HepG2 (cell line): Measurements from ENCODE around the gene SYNC. TPM values are rescaled to one million over a fixed set of nuclear protein-coding genes. Genes with fewer than 3 reads are reported as not detected.

Experiments
- BHLHE40 ChIP-seq: IDR thresholded peaks from 2 replicates; pipeline ENCODE4 v1.6.1; 2011; ENCODE audit warnings: low read length, improper control_type of control experiment
- MTA3 ChIP-seq: sonication (generic); formaldehyde crosslinking; IDR thresholded peaks from 2 replicates; pipeline ENCODE4 v1.4.0; 2020; ENCODE audit warnings: missing genetic modification reagents
- NFE2L2 ChIP-seq: fragments of 150-350 bp; IDR thresholded peaks from 2 replicates; pipeline ENCODE4 v1.6.1; 2014; ENCODE audit warnings: low read length
- NONO ChIP-seq, 2 experiments: fragments of 450-650 bp in 1 of 2; sonication (generic) in 1 of 2; formaldehyde crosslinking in 1 of 2; IDR thresholded peaks in 1 of 2; conservative IDR thresholded peaks in 1 of 2; 2 replicates each; pipeline versions ENCODE4 v1.6.1 to v1.8.0; 2017 to 2022; ENCODE audit warnings: mild to moderate bottlenecking in 1 of 2, missing genetic modification reagents in 1 of 2, moderate library complexity in 1 of 2
- ZFP36L1 ChIP-seq: sonication (generic); formaldehyde crosslinking; IDR thresholded peaks from 2 replicates; pipeline ENCODE4 v1.8.0; 2022; ENCODE audit warnings: mild to moderate bottlenecking, missing genetic modification reagents, moderate library complexity
- ZNF546 ChIP-seq: sonication (generic); formaldehyde crosslinking; conservative IDR thresholded peaks from 2 replicates; pipeline ENCODE4 v1.8.1; 2023; ENCODE audit warnings: mild to moderate bottlenecking, missing genetic modification reagents
- ZNF747 ChIP-seq: sonication (generic); formaldehyde crosslinking; IDR thresholded peaks from 2 replicates; pipeline ENCODE4 v1.8.1; 2023; ENCODE audit warnings: missing genetic modification reagents, mild to moderate bottlenecking, borderline replicate concordance
- ZSCAN21 ChIP-seq: sonication (generic); formaldehyde crosslinking; IDR thresholded peaks from 2 replicates; pipeline ENCODE4 v1.8.0; 2022; ENCODE audit warnings: mild to moderate bottlenecking, missing genetic modification reagents, moderate library complexity, borderline replicate concordance
- polyA plus RNA-seq, 8 experiments: library from polyadenylated mRNA; depleted of rRNA in 3 of 8; stranded (reverse) in 7 of 8; unstranded in 1 of 8; fragments of >200 nt; fragmentation: Illumina TruSeq in 4 of 8; extraction: Trizol in 4 of 8; gene quantifications; 2 replicates each; pipeline versions ENCODE4 v1.2.1 to v1.2.3, GENCODE V29; 2011 to 2016; ENCODE audit warnings: low read depth in 4 of 8, missing spikeins in 1 of 8, mixed read lengths in 1 of 8; ENCODE audit not compliant: insufficient read depth in 1 of 8
- total RNA-seq, 5 experiments: library from RNA; depleted of rRNA; stranded (reverse); fragments of >200 nt; fragmentation: Illumina TruSeq; extraction: Trizol; gene quantifications; 2 replicates each; pipeline ENCODE4 v1.2.3, GENCODE V29; 2016; ENCODE audit warnings: low read depth in 1 of 5
- TF ChIP-seq, protein P1 (sequence below): sonication (generic); formaldehyde crosslinking; IDR thresholded peaks from 2 replicates; pipeline ENCODE4 v1.5.0; 2020; ENCODE audit warnings: mild to moderate bottlenecking, missing genetic modification reagents
- TF ChIP-seq, protein P2 (sequence below): sonication (generic); formaldehyde crosslinking; IDR thresholded peaks from 2 replicates; pipeline ENCODE4 v1.4.0; 2020; ENCODE audit warnings: mild to moderate bottlenecking, missing genetic modification reagents
- TF ChIP-seq, protein P3 (sequence below): sonication (generic); formaldehyde crosslinking; conservative IDR thresholded peaks from 2 replicates; pipeline ENCODE4 v1.4.0; 2020; ENCODE audit warnings: missing genetic modification reagents
- TF ChIP-seq, protein P4 (sequence below): sonication (generic); formaldehyde crosslinking; IDR thresholded peaks from 2 replicates; pipeline ENCODE4 v1.5.1; 2020; ENCODE audit warnings: missing genetic modification reagents, mild to moderate bottlenecking, borderline replicate concordance
- TF ChIP-seq, protein P5 (sequence below): sonication (generic); formaldehyde crosslinking; IDR thresholded peaks from 2 replicates; pipeline ENCODE4 v1.5.1; 2020; ENCODE audit warnings: mild to moderate bottlenecking, missing genetic modification reagents

The SYNC gene
- total and polyA plus RNA-seq, 2 of the 13 experiments (the other 11 are each of a cell fraction or from before 2014, with no cell fraction given): 2.4 to 5.4 TPM

DNA sequence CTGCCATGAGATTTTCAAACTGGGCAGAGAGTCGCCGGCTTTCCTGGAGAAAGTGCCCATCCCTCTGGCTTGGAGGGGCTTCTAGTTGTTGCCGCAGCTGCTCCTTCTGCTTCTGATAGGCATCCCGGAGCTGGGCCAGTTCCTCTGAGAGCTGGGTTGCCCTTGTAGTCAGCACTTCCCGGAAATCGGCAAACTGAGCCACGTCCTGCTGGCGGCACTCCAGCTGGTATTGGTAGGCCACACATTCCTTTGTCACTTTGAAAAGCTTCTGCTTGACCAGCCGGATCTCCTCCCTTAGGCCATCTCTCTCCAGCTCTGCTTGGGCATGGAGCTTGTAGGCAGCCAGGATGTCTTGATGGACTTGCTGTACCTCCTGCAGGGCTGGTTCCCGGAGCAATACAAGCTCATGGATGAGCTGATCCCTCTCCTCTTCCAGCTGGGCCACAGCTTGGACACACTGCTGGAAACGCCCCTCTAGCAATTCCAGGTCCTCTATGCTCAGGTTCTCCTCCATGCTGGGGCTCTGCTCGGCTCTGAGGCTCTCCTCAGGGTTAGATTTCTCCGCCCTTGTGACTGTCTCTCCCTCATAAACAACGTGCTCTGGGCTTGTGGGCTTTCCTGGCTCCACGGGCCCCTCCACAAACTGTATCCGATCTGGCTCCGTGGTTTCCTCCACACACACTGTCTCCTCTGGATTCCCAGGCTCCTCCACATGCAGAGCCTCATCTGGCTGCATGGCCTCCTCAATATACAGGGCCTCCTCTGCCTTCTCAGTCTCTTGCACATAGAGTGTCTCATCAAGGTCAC lies 7.3 kb downstream of the SYNC start (continued):
- TF ChIP-seq, protein P1, sequence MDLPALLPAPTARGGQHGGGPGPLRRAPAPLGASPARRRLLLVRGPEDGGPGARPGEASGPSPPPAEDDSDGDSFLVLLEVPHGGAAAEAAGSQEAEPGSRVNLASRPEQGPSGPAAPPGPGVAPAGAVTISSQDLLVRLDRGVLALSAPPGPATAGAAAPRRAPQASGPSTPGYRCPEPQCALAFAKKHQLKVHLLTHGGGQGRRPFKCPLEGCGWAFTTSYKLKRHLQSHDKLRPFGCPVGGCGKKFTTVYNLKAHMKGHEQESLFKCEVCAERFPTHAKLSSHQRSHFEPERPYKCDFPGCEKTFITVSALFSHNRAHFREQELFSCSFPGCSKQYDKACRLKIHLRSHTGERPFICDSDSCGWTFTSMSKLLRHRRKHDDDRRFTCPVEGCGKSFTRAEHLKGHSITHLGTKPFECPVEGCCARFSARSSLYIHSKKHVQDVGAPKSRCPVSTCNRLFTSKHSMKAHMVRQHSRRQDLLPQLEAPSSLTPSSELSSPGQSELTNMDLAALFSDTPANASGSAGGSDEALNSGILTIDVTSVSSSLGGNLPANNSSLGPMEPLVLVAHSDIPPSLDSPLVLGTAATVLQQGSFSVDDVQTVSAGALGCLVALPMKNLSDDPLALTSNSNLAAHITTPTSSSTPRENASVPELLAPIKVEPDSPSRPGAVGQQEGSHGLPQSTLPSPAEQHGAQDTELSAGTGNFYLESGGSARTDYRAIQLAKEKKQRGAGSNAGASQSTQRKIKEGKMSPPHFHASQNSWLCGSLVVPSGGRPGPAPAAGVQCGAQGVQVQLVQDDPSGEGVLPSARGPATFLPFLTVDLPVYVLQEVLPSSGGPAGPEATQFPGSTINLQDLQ (CRISPR knock-in tag): 0 out of 2 replicates have a peak, but pooled peaks have one; percentile 25
- no peak for TF ChIP-seq NFE2L2
- TF ChIP-seq, protein P2, sequence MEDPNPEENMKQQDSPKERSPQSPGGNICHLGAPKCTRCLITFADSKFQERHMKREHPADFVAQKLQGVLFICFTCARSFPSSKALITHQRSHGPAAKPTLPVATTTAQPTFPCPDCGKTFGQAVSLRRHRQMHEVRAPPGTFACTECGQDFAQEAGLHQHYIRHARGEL (CRISPR knock-in tag): 0 out of 2 replicates have a peak, but pooled peaks have one; percentile 49
- TF ChIP-seq ZNF546 (CRISPR knock-in tag): peak; percentile 82; the same call in 1 of the 2 replicates
- TF ChIP-seq ZFP36L1: no peak
- no peak for TF ChIP-seq NONO (IDR thresholded peaks at IDR 0.05)
- TF ChIP-seq NONO (CRISPR knock-in tag; conservative IDR thresholded peaks at IDR 0.05): no peak
- no peak for TF ChIP-seq MTA3 (CRISPR knock-in tag)
- TF ChIP-seq ZNF747 (CRISPR knock-in tag): 0 out of 2 replicates have a peak, but pooled peaks have one; percentile 30
- TF ChIP-seq ZSCAN21 (CRISPR knock-in tag): peak; percentile 70
- TF ChIP-seq, protein P3, sequence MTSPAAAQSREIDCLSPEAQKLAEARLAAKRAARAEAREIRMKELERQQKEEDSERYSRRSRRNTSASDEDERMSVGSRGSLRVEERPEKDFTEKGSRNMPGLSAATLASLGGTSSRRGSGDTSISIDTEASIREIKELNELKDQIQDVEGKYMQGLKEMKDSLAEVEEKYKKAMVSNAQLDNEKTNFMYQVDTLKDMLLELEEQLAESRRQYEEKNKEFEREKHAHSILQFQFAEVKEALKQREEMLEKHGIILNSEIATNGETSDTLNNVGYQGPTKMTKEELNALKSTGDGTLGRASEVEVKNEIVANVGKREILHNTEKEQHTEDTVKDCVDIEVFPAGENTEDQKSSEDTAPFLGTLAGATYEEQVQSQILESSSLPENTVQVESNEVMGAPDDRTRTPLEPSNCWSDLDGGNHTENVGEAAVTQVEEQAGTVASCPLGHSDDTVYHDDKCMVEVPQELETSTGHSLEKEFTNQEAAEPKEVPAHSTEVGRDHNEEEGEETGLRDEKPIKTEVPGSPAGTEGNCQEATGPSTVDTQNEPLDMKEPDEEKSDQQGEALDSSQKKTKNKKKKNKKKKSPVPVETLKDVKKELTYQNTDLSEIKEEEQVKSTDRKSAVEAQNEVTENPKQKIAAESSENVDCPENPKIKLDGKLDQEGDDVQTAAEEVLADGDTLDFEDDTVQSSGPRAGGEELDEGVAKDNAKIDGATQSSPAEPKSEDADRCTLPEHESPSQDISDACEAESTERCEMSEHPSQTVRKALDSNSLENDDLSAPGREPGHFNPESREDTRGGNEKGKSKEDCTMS (CRISPR knock-in tag): no peak
- TF ChIP-seq BHLHE40: no peak
- TF ChIP-seq, protein P4, sequence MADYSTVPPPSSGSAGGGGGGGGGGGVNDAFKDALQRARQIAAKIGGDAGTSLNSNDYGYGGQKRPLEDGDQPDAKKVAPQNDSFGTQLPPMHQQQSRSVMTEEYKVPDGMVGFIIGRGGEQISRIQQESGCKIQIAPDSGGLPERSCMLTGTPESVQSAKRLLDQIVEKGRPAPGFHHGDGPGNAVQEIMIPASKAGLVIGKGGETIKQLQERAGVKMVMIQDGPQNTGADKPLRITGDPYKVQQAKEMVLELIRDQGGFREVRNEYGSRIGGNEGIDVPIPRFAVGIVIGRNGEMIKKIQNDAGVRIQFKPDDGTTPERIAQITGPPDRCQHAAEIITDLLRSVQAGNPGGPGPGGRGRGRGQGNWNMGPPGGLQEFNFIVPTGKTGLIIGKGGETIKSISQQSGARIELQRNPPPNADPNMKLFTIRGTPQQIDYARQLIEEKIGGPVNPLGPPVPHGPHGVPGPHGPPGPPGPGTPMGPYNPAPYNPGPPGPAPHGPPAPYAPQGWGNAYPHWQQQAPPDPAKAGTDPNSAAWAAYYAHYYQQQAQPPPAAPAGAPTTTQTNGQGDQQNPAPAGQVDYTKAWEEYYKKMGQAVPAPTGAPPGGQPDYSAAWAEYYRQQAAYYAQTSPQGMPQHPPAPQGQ (CRISPR knock-in tag): 0 out of 2 replicates have a peak, but pooled peaks have one; percentile 32
- TF ChIP-seq, protein P5, sequence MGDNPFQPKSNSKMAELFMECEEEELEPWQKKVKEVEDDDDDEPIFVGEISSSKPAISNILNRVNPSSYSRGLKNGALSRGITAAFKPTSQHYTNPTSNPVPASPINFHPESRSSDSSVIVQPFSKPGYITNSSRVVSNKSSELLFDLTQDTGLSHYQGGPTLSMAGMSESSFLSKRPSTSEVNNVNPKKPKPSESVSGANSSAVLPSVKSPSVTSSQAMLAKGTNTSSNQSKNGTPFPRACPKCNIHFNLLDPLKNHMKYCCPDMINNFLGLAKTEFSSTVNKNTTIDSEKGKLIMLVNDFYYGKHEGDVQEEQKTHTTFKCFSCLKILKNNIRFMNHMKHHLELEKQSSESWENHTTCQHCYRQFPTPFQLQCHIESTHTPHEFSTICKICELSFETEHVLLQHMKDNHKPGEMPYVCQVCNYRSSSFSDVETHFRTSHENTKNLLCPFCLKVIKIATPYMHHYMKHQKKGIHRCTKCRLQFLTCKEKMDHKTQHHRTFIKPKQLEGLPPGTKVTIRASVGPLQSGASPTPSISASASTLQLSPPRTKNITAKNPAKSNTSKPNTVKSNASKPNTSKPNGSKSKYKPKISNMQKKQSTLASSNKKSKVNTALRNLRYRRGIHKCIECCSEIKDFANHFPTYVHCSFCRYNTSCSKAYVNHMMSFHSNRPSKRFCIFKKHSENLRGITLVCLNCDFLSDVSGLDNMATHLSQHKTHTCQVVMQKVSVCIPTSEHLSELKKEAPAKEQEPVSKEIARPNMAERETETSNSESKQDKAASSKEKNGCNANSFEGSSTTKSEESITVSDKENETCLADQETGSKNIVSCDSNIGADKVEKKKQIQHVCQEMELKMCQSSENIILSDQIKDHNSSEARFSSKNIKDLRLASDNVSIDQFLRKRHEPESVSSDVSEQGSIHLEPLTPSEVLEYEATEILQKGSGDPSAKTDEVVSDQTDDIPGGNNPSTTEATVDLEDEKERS: no peak
